CD14-positive monocyte (primary cell): Measurements from ENCODE around the gene SLC4A4. TPM values are rescaled to one million over a fixed set of nuclear protein-coding genes. Genes with fewer than 3 reads are reported as not detected.

Source experiments
- DNase-seq, 3 donors: peaks; one replicate each; pipeline ENCODE4 v3.0.0-alpha.2; 2011 to 2022
- H2AFZ ChIP-seq: 2 replicates; pipeline ENCODE4 v1.6.0; 2012; ENCODE audit warnings: mild to moderate bottlenecking, low read depth, low read length, inconsistent platforms; ENCODE audit not compliant: insufficient read depth, poor library complexity, severe bottlenecking
- H3K27ac ChIP-seq, 2 donors: 1 replicate in 1 of 2; 2 replicates in 1 of 2; pipeline ENCODE4 v1.5.1; 2012 to 2013; ENCODE audit warnings: low read length in 2 of 2, control low read depth in 1 of 2, inconsistent platforms in 1 of 2, low read depth in 1 of 2, mild to moderate bottlenecking in 1 of 2
- H3K27me3 ChIP-seq, 2 donors: one replicate each; pipeline versions ENCODE4 v1.6.0 to v1.6.1; 2011 to 2013; ENCODE audit warnings: low read length in 2 of 2; ENCODE audit not compliant: control insufficient read depth in 2 of 2, insufficient read depth in 2 of 2
- H3K36me3 ChIP-seq, 2 donors: replicated peaks in 1 of 2; 1 replicate in 1 of 2; 2 replicates in 1 of 2; pipeline versions ENCODE4 v1.5.1 to v1.6.1; 2012 to 2013; ENCODE audit warnings: low read length in 2 of 2, control low read depth in 1 of 2, inconsistent platforms in 1 of 2, mild to moderate bottlenecking in 1 of 2; ENCODE audit not compliant: insufficient read depth in 2 of 2, control insufficient read depth in 1 of 2
- H3K4me1 ChIP-seq, 2 donors: 1 replicate in 1 of 2; 2 replicates in 1 of 2; pipeline versions ENCODE4 v1.5.1 to v1.6.1; 2012 to 2013; ENCODE audit warnings: low read length in 2 of 2, control low read depth in 1 of 2, inconsistent platforms in 1 of 2, mild to moderate bottlenecking in 1 of 2, moderate library complexity in 1 of 2; ENCODE audit not compliant: insufficient read depth in 2 of 2, control insufficient read depth in 1 of 2
- H3K4me2 ChIP-seq: replicated peaks from 2 replicates; pipeline ENCODE3; 2012; ENCODE audit warnings: low read length, moderate library complexity, mild to moderate bottlenecking; ENCODE audit not compliant: poor library complexity, severe bottlenecking; ENCODE audit errors: extremely low read depth
- H3K4me3 ChIP-seq, 3 experiments: fragments of 200-600 bp in 1 of 3; sonication (generic) in 1 of 3; replicated peaks in 1 of 3; 1 replicate in 2 of 3; 2 replicates in 1 of 3; pipeline ENCODE4 v1.5.1; 2011 to 2013; ENCODE audit warnings: low read length in 3 of 3, mild to moderate bottlenecking in 3 of 3, control low read depth in 2 of 3, low read depth in 2 of 3, inconsistent platforms in 1 of 3, moderate library complexity in 1 of 3
- H3K79me2 ChIP-seq: 2 replicates; pipeline ENCODE4 v1.6.0; 2012; ENCODE audit warnings: mild to moderate bottlenecking, control low read depth, inconsistent platforms, low read length, moderate library complexity; ENCODE audit not compliant: insufficient read depth
- H3K9ac ChIP-seq: 2 replicates; pipeline ENCODE4 v1.6.0; 2017; ENCODE audit warnings: low read length, mild to moderate bottlenecking; ENCODE audit not compliant: insufficient read depth, poor library complexity, severe bottlenecking
- H3K9me3 ChIP-seq, 2 donors: replicated peaks in 1 of 2; 1 replicate in 1 of 2; 2 replicates in 1 of 2; pipeline versions ENCODE4 v1.5.1 to v1.6.1; 2012 to 2013; ENCODE audit warnings: low read length in 2 of 2, control low read depth in 1 of 2; ENCODE audit not compliant: control insufficient read depth in 1 of 2, insufficient read depth in 1 of 2
- H4K20me1 ChIP-seq: 2 replicates; pipeline ENCODE4 v1.6.0; 2012; ENCODE audit warnings: mild to moderate bottlenecking, low read length, control low read depth, moderate library complexity; ENCODE audit not compliant: insufficient read depth
- H3K27ac Mint-ChIP-seq, 7 donors: one replicate each; pipeline ENCODE4 v1.8.0; 2020; ENCODE audit warnings: mild to moderate bottlenecking in 7 of 7, mixed read lengths in 7 of 7, moderate library complexity in 6 of 7, inconsistent platforms in 2 of 7
- H3K27me3 Mint-ChIP-seq, 3 donors: one replicate each; pipeline ENCODE4 v1.8.0; 2021 to 2022; ENCODE audit warnings: low read depth in 3 of 3, mild to moderate bottlenecking in 3 of 3, mixed read lengths in 3 of 3, moderate library complexity in 3 of 3, inconsistent platforms in 1 of 3
- H3K36me3 Mint-ChIP-seq, 2 donors: one replicate each; pipeline ENCODE4 v1.8.0; 2020; ENCODE audit warnings: mixed read lengths in 2 of 2, inconsistent platforms in 1 of 2, mild to moderate bottlenecking in 1 of 2
- H3K4me1 Mint-ChIP-seq: one replicate; pipeline ENCODE4 v1.8.0; 2020; ENCODE audit warnings: mild to moderate bottlenecking, mixed read lengths
- H3K4me3 Mint-ChIP-seq, 2 donors: one replicate each; pipeline ENCODE4 v1.8.0; 2020; ENCODE audit warnings: mild to moderate bottlenecking in 2 of 2, mixed read lengths in 2 of 2, moderate library complexity in 1 of 2
- H3K9me3 Mint-ChIP-seq, 7 donors: one replicate each; pipeline ENCODE4 v1.8.0; 2020 to 2022; ENCODE audit warnings: mixed read lengths in 7 of 7, mild to moderate bottlenecking in 6 of 7, moderate library complexity in 6 of 7, inconsistent platforms in 2 of 7
- WGBS: methylation state at CpG from one replicate; pipeline ENCODE4 v1.1.5; 2013; ENCODE audit warnings: missing lambda C conversion rate; ENCODE audit not compliant: insufficient coverage; 5-methylcytosine and 5-hydroxymethylcytosine counted together
- intact Hi-C, 2 donors: fragments of 100-400 bp; cut with micrococcal nuclease; formaldehyde crosslinking; loops; one replicate each; pipeline versions ENCODE4 v1.15.0 to v1.15.1; 2023
- polyA plus RNA-seq, 3 donors: library from polyadenylated mRNA; depleted of rRNA in 1 of 3; unstranded in 2 of 3; stranded (reverse) in 1 of 3; fragments of 300-500 nt in 2 of 3; fragments of >200 nt in 1 of 3; fragmentation: Illumina TruSeq in 2 of 3; gene quantifications; 1 replicate in 2 of 3; 2 replicates in 1 of 3; pipeline ENCODE4 v1.2.3, GENCODE V29; 2012 to 2021
- TF ChIP-seq, protein P1 (sequence below): fragments of 200-600 bp; IDR thresholded peaks from one replicate; pipeline ENCODE4 v1.8.0; 2022; ENCODE audit warnings: antibody characterized with exemption, mild to moderate bottlenecking

Gene SLC4A4
- polyA plus RNA-seq, 3 donors: 0.03 TPM; not detected in 2

DNA sequence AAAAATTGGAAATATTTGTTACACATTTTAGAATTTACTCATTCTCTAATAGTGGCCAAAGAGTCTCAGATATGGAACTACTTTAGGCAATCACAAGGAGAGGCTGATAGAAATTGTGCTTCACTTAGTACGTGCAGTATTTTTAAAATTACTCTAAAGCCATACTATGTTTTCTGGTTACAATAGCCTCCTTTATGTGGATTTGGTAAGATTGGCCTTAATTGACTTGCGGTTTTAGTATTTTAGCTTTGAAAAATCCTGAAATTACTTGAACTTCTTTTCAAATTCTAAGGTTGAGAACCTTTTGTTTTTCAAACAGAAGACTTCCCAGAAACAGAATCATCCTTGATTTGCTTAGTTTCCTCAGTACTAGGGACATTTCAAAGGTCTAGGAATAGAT, 215.2 kb downstream of the SLC4A4 start:
- no peaks in the 10 kb centered on the region for H3K27me3 ChIP-seq
- WGBS: no CpG with 5 or more reads among the region's 2 CpGs
- intact Hi-C loops: no loop called here
- no peak overlapping the region for H3K27ac ChIP-seq
- H3K36me3 Mint-ChIP-seq: no peaks in the 10 kb centered on the region
- H3K27ac Mint-ChIP-seq: no peak overlapping the region
- no peak overlapping the region for H3K9ac ChIP-seq
- no peak overlapping the region for H3K4me3 ChIP-seq
- no peaks in the 10 kb centered on the region for H3K36me3 ChIP-seq
- H3K4me1 Mint-ChIP-seq: no peaks in the 10 kb centered on the region
- no peaks in the 10 kb centered on the region for H3K79me2 ChIP-seq
- H3K27me3 Mint-ChIP-seq: peaks cover 0 to 4% (median 0%) of the 10 kb centered on the region in 3 donors
- no peak overlapping the region for H3K4me2 ChIP-seq
- H2AFZ ChIP-seq: no peak overlapping the region
- no peaks in the 10 kb centered on the region for H3K9me3 ChIP-seq
- DNase-seq: no peak
- H3K9me3 Mint-ChIP-seq: no peaks in the 10 kb centered on the region
- H4K20me1 ChIP-seq: no peaks in the 10 kb centered on the region
- H3K4me3 Mint-ChIP-seq: no peak overlapping the region
- TF ChIP-seq, protein P1, sequence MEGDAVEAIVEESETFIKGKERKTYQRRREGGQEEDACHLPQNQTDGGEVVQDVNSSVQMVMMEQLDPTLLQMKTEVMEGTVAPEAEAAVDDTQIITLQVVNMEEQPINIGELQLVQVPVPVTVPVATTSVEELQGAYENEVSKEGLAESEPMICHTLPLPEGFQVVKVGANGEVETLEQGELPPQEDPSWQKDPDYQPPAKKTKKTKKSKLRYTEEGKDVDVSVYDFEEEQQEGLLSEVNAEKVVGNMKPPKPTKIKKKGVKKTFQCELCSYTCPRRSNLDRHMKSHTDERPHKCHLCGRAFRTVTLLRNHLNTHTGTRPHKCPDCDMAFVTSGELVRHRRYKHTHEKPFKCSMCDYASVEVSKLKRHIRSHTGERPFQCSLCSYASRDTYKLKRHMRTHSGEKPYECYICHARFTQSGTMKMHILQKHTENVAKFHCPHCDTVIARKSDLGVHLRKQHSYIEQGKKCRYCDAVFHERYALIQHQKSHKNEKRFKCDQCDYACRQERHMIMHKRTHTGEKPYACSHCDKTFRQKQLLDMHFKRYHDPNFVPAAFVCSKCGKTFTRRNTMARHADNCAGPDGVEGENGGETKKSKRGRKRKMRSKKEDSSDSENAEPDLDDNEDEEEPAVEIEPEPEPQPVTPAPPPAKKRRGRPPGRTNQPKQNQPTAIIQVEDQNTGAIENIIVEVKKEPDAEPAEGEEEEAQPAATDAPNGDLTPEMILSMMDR: no peak
- H3K4me1 ChIP-seq: no peaks in the 10 kb centered on the region

DNA sequence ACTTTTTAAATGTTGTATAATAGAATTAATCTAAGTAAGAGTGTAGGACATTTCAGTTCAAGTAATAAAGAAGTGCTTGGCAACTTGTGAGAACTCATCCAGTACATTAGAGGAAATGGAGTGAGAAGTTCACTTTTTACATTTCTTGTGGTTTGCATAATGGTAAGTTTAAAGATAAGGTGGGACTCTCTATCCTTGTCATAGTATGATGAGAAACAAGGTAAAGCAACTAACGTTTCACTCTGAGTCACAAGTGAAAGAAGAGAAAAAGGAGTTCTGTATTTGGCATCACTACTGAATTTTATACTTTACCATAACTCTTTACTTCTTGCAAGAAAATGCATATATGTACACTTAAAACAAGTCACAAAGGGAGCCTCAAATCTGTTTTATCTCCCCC, 219.4 kb downstream of the SLC4A4 start:
- no peaks in the 10 kb centered on the region for H3K4me1 ChIP-seq
- no peak overlapping the region for H2AFZ ChIP-seq
- H3K4me2 ChIP-seq: no peak overlapping the region
- no peak overlapping the region for H3K9ac ChIP-seq
- H3K27ac ChIP-seq: no peak overlapping the region
- Mint-ChIP-seq H3K36me3 (no peaks in the 10 kb centered on the region), H3K4me3 (no peak overlapping the region), H3K9me3 (no peaks in the 10 kb centered on the region), H3K4me1 (no peaks in the 10 kb centered on the region), H3K27me3 (peaks cover 0 to 4% (median 2%) of the 10 kb centered on the region in 3 donors), H3K27ac (no peak overlapping the region)
- no peaks in the 10 kb centered on the region for H3K36me3 ChIP-seq
- H3K4me3 ChIP-seq: no peak overlapping the region
- no peaks in the 10 kb centered on the region for H3K9me3 ChIP-seq
- WGBS: no CpG with 5 or more reads among the region's 1 CpG
- no peaks in the 10 kb centered on the region for H3K79me2 ChIP-seq
- no peaks in the 10 kb centered on the region for H4K20me1 ChIP-seq
- intact Hi-C loops: no loop called here
- TF ChIP-seq, protein P1: no peak
- H3K27me3 ChIP-seq: no peaks in the 10 kb centered on the region
- no peak for DNase-seq
